DND-41 (cell line): ENCODE data around the gene NXNL2.
A peak's percentile ranks its signal among the peaks of the same experiment; 100 is the strongest.

Source experiments
- ATAC-seq: fragments of 200-7000 bp; cut with Tn5 transposase; 3 replicates; pipeline ENCODE4 v1.9.1; 2021; ENCODE audit warnings: low read depth; ENCODE audit not compliant: insufficient read depth
- DNase-seq: peaks from one replicate; pipeline ENCODE4 v3.0.0-alpha.2; 2020
- H2AFZ ChIP-seq: 2 replicates; pipeline ENCODE4 v1.6.0; 2012; ENCODE audit warnings: low read depth, low read length
- H3K27ac ChIP-seq: 2 replicates; pipeline ENCODE4 v1.5.1; 2012; ENCODE audit warnings: low read length, inconsistent platforms
- H3K27me3 ChIP-seq: fragments of 200-600 bp; sonication (generic); 2 replicates; pipeline ENCODE4 v1.6.0; 2012; ENCODE audit warnings: low read length, mild to moderate bottlenecking, inconsistent platforms; ENCODE audit not compliant: insufficient read depth, poor library complexity
- H3K36me3 ChIP-seq: 2 replicates; pipeline ENCODE4 v1.5.1; 2012; ENCODE audit warnings: low read length, inconsistent platforms; ENCODE audit not compliant: insufficient read depth
- H3K4me1 ChIP-seq: 2 replicates; pipeline ENCODE4 v1.5.1; 2012; ENCODE audit warnings: mild to moderate bottlenecking, low read length; ENCODE audit not compliant: insufficient read depth
- H3K4me2 ChIP-seq: 2 replicates; pipeline ENCODE4 v1.6.0; 2012; ENCODE audit warnings: mild to moderate bottlenecking, moderate library complexity, low read length, inconsistent platforms; ENCODE audit not compliant: insufficient read depth
- H3K4me3 ChIP-seq, 2 experiments: fragments of 200-600 bp in 1 of 2; shearing (Covaris generic) in 1 of 2; 2 replicates each; pipeline ENCODE4 v1.5.1; 2012 to 2016; ENCODE audit warnings: inconsistent platforms in 2 of 2, low read length in 2 of 2, mild to moderate bottlenecking in 2 of 2, low read depth in 1 of 2, moderate library complexity in 1 of 2
- H3K79me2 ChIP-seq: 2 replicates; pipeline ENCODE4 v1.6.0; 2012; ENCODE audit warnings: low read length, inconsistent platforms; ENCODE audit not compliant: insufficient read depth
- H3K9ac ChIP-seq: 2 replicates; pipeline ENCODE4 v1.6.0; 2012; ENCODE audit warnings: low read depth, mild to moderate bottlenecking, inconsistent platforms, low read length, moderate library complexity
- H3K9me3 ChIP-seq: 2 replicates; pipeline ENCODE4 v1.5.1; 2012; ENCODE audit warnings: low read length, moderate library complexity, mild to moderate bottlenecking, inconsistent platforms; ENCODE audit not compliant: insufficient read depth, severe bottlenecking
- H4K20me1 ChIP-seq: 2 replicates; pipeline ENCODE4 v1.6.0; 2012; ENCODE audit warnings: low read length; ENCODE audit not compliant: insufficient read depth
- EZH2 ChIP-seq: IDR thresholded peaks from 3 replicates; pipeline ENCODE4 v1.6.1; 2012; ENCODE audit warnings: borderline replicate concordance, low read depth, mild to moderate bottlenecking, moderate library complexity, low read length, inconsistent platforms; ENCODE audit not compliant: severe bottlenecking
- TF ChIP-seq, protein P1 (sequence below): IDR thresholded peaks from 2 replicates; pipeline ENCODE4 v1.5.1; 2012; ENCODE audit warnings: borderline replicate concordance, low read length, moderate library complexity, mild to moderate bottlenecking; ENCODE audit not compliant: poor library complexity, severe bottlenecking; ENCODE audit errors: extremely low read depth

The NXNL2 gene

DNA sequence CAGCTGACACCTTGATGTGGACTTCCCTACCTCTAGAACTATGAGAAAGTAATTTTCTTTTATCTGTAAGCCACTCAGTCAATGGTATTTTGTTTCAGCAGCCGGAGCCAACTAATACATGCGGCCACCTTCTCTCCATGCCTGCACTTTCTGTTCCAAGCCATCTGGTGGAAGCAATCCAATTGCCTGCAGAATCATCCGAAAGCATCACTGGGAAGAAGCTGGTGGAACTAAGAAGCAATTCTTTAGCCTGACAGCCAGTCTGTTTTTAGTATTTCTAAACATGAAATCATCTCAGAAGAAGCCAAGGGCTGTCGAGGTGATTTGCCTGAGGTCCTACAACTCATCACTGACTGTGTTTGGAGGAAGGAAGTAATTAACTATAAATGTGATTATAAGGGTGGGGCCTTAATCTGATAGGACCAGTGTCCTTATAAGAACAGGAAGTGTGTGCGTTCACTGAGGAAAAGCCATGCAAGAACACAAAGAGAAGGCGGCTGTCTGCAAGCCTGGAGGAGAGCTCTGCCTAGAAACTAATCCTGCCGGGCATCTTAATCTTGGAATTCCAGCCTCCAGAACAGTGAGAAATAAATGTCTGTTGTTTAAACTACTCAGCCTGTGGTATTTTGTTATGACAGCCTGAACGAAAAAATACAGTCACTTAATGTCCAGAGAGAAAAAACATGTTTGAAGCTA, 49.1 kb downstream of the NXNL2 start:
- H2AFZ ChIP-seq = no peak overlapping the region
- no peaks in the 10 kb centered on the region for H3K27me3 ChIP-seq
- no peak overlapping the region for H3K27ac ChIP-seq
- no peaks in the 10 kb centered on the region for H4K20me1 ChIP-seq
- TF ChIP-seq EZH2 = no peak
- TF ChIP-seq, protein P1, sequence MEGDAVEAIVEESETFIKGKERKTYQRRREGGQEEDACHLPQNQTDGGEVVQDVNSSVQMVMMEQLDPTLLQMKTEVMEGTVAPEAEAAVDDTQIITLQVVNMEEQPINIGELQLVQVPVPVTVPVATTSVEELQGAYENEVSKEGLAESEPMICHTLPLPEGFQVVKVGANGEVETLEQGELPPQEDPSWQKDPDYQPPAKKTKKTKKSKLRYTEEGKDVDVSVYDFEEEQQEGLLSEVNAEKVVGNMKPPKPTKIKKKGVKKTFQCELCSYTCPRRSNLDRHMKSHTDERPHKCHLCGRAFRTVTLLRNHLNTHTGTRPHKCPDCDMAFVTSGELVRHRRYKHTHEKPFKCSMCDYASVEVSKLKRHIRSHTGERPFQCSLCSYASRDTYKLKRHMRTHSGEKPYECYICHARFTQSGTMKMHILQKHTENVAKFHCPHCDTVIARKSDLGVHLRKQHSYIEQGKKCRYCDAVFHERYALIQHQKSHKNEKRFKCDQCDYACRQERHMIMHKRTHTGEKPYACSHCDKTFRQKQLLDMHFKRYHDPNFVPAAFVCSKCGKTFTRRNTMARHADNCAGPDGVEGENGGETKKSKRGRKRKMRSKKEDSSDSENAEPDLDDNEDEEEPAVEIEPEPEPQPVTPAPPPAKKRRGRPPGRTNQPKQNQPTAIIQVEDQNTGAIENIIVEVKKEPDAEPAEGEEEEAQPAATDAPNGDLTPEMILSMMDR = no peak
- H3K4me3 ChIP-seq = no peak overlapping the region
- H3K9me3 ChIP-seq = no peaks in the 10 kb centered on the region
- H3K4me1 ChIP-seq = no peaks in the 10 kb centered on the region
- H3K36me3 ChIP-seq = no peaks in the 10 kb centered on the region
- DNase-seq (no peak), ATAC-seq (no peak)
- H3K79me2 ChIP-seq = no peaks in the 10 kb centered on the region
- H3K4me2 ChIP-seq = no peak overlapping the region
- H3K9ac ChIP-seq = no peak overlapping the region

- Histone ChIP-seq H3K9me3 (no peaks in the 10 kb centered on the region), H2AFZ (no peak overlapping the region), H3K36me3 (no peaks in the 10 kb centered on the region), H3K79me2 (no peaks in the 10 kb centered on the region), H4K20me1 (no peaks in the 10 kb centered on the region), H3K27ac (no peak overlapping the region), H3K27me3 (no peaks in the 10 kb centered on the region), H3K4me3 (no peak overlapping the region), H3K9ac (no peak overlapping the region), H3K4me2 (no peak overlapping the region), H3K4me1 (no peaks in the 10 kb centered on the region)
- no peak for DNase-seq
- TF ChIP-seq, protein P1 = no peak
- no peak for TF ChIP-seq EZH2
- no peak for ATAC-seq
Measured at GRCh38 chr9:88585426-88585825, 50.4 kb downstream of the NXNL2 start.

GRCh38 chr9:88586452-88586851, 51.5 kb downstream of the NXNL2 start:
- no peak for ATAC-seq
- no peak overlapping the region for H3K27ac ChIP-seq
- TF ChIP-seq, protein P1 = no peak
- TF ChIP-seq EZH2 = no peak
- no peak overlapping the region for H2AFZ ChIP-seq
- no peak for DNase-seq
- H4K20me1 ChIP-seq = no peaks in the 10 kb centered on the region
- H3K9me3 ChIP-seq = no peaks in the 10 kb centered on the region
- H3K4me2 ChIP-seq = no peak overlapping the region
- no peaks in the 10 kb centered on the region for H3K27me3 ChIP-seq
- no peaks in the 10 kb centered on the region for H3K4me1 ChIP-seq
- H3K36me3 ChIP-seq = no peaks in the 10 kb centered on the region
- no peaks in the 10 kb centered on the region for H3K79me2 ChIP-seq
- H3K9ac ChIP-seq = no peak overlapping the region
- no peak overlapping the region for H3K4me3 ChIP-seq

GRCh38 chr9:88587182-88587581, 52.2 kb downstream of the NXNL2 start:
- no peak overlapping the region for H3K4me3 ChIP-seq
- H3K4me1 ChIP-seq = no peaks in the 10 kb centered on the region
- no peak overlapping the region for H3K4me2 ChIP-seq
- no peaks in the 10 kb centered on the region for H3K79me2 ChIP-seq
- H3K27me3 ChIP-seq = no peaks in the 10 kb centered on the region
- no peak overlapping the region for H3K27ac ChIP-seq
- no peaks in the 10 kb centered on the region for H3K36me3 ChIP-seq
- no peaks in the 10 kb centered on the region for H3K9me3 ChIP-seq
- DNase-seq (peak; percentile 43), ATAC-seq (peak; percentile 40; the same call in 1 of the 3 replicates)
- no peak overlapping the region for H2AFZ ChIP-seq
- H3K9ac ChIP-seq = no peak overlapping the region
- H4K20me1 ChIP-seq = no peaks in the 10 kb centered on the region
- no peak for TF ChIP-seq EZH2
- TF ChIP-seq, protein P1 = no peak
